AG04449 (cell line): ENCODE data around the gene RIT1.

Source experiments
- CTCF ChIA-PET: fragments of 350-600 bp; formaldehyde crosslinking; extraction: SDS; loops from one replicate; lab custom pipeline; 2021; ENCODE audit warnings: antibody characterized with exemption; lab: Yijun Ruan, JAX
- POLR2A ChIA-PET: fragments of 400-600, 350-600 bp; formaldehyde crosslinking; extraction: SDS; loops from one replicate; lab custom pipeline; 2020; ENCODE audit warnings: antibody characterized with exemption, inconsistent platforms; lab: Yijun Ruan, JAX
- DNase-seq: peaks from one replicate; pipeline ENCODE4 v3.0.0-alpha.2; 2010; ENCODE audit warnings: low read depth, low spot score
- H3K4me3 ChIP-seq: 2 replicates; pipeline ENCODE4 v1.5.1; 2011; ENCODE audit warnings: low read depth, mild to moderate bottlenecking, control low read depth, low read length
- TF ChIP-seq, protein P1 (sequence below): IDR thresholded peaks from one replicate; pipeline ENCODE4 v1.5.1; 2011; ENCODE audit warnings: mild to moderate bottlenecking, moderate library complexity, low read length, control low read depth, inconsistent platforms; ENCODE audit not compliant: insufficient read depth; ENCODE audit errors: missing control alignments

The RIT1 gene

DNA sequence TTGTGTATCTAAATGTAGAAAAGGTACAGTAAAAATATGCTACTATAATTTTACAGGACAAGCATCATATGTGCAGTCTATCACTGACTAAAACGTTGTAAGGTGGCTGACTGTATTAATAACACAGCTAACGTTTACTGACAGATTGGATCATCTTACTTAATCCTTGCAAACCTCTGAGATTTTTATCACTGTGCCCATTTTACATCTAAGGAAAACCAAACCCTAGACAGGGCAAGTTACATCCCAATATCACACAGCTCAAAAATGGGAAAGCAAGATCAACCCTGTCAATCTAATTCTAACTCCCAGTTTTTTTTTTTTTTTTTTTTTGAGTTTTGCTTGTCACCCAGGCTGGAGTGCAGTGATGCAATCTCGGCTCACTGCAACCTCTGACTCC lies 7.5 kb upstream of the RIT1 start:
- no peak for DNase-seq
- no peak overlapping the region for H3K4me3 ChIP-seq
- CTCF ChIA-PET, result interaction anchor here (1.0 to 4.4 kb wide), 3 partner anchors 11 to 71 kb away, joined by 3 to 17 read pairs (median 7); no protein-coding TSS in a partner anchor
- TF ChIP-seq, protein P1, sequence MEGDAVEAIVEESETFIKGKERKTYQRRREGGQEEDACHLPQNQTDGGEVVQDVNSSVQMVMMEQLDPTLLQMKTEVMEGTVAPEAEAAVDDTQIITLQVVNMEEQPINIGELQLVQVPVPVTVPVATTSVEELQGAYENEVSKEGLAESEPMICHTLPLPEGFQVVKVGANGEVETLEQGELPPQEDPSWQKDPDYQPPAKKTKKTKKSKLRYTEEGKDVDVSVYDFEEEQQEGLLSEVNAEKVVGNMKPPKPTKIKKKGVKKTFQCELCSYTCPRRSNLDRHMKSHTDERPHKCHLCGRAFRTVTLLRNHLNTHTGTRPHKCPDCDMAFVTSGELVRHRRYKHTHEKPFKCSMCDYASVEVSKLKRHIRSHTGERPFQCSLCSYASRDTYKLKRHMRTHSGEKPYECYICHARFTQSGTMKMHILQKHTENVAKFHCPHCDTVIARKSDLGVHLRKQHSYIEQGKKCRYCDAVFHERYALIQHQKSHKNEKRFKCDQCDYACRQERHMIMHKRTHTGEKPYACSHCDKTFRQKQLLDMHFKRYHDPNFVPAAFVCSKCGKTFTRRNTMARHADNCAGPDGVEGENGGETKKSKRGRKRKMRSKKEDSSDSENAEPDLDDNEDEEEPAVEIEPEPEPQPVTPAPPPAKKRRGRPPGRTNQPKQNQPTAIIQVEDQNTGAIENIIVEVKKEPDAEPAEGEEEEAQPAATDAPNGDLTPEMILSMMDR, result no peak
- POLR2A ChIA-PET, result interaction anchor here (0.7 to 1.1 kb wide), 2 partner anchors 13 to 22 kb away, joined by 4 to 5 read pairs; no protein-coding TSS in a partner anchor

DNA sequence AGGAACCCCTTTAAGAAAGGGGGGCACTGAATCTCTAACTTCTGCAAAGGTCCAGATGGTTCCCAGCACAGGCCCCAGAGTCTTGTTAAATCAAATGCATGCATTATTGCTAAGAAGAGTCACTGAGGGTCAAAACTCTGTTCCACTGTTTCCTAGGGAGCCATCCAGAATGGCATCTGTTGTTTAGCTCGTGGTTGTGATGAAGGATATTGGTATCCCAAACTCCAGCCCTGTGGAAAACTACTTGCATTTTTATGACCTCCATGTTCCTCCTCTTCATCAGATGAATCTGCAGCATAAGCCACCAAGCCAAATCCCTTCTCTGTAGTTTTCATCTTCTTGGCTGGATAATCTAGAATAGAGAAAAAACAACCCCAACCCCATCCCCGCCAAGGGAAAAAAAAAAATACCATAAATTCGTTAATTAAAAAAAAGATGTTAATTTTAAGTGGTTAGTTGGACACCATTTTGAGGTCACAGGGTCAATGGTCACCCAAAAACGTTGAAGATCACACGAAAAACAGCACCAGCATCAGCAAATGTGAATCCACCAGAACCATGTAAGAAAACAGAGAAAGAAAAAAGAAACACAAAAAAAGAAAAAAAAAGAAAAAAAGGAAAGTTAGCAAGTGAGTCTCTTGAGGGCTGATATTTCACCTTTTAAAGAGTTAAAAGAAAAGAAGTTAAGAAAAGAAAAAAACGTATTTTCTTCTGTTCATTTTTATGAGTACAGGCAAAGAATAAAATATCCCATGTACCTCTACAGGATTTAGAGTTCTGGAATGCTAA lies 3.0 kb upstream of the RIT1 start:
- no peak overlapping the region for H3K4me3 ChIP-seq
- TF ChIP-seq, protein P1, result no peak
- DNase-seq, result no peak
- POLR2A ChIA-PET, result interaction anchor here (0.9 kb wide), 1 partner anchor 19 kb away, joined by 3 read pairs; no protein-coding TSS in a partner anchor
- CTCF ChIA-PET, result interaction anchor here (1.1 to 1.2 kb wide), 2 partner anchors 16 to 74 kb away, joined by 3 to 4 read pairs; no protein-coding TSS in a partner anchor

DNA sequence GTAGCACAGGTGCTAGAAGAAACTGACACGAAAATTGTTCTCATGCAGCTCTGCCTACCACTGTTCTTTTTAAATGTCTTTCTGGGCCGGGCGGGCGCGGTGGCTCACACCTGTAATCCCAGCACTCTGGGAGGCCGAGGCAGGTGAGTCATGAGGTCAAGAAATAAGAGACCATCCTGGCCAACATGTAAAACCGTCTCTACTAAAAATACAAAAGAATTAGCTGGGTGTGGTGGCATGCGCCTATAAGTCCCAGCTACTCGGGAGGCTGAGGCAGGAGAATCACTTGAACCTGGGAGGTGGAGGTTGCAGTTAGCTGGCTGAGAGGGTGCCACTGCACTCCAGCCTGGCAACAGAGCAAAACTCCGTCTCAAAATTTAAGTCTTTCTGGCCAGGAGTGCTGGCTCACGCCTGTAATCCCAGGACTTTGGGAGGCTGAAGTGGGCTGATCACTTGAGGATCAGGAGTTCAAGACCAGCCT lies 947 bp upstream of the RIT1 start:
- CTCF ChIA-PET, result interaction anchor here (1.2 to 1.3 kb wide), 2 partner anchors 52 to 78 kb away, joined by 3 read pairs; no protein-coding TSS in a partner anchor
- TF ChIP-seq, protein P1, result no peak
- no peak for DNase-seq
- POLR2A ChIA-PET, result no interaction called here
- H3K4me3 ChIP-seq, result no peak overlapping the region

DNA sequence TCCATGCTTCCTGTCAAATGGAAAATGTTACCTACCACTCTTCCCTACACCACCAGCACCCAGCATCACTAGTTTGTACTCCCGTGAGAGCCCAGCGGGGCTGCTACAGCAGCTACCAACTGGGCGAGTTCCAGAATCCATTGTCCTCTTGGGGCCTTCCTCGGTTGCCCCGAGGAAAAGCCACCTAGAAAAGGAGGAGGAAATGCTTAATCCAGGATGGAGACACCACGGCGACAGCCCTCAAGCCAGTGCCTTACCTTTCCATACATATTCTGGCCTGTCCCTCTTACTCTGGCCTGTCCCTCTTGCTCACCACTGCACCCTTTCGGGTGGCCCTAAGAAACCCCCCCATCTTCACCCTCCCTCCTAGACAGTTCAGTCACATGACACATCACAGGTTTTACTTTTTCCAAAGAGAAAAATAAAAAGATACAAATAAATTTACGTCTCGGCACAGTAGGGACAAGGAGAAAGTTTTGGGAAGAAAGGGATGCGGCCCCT lies 478 bp downstream of the RIT1 start:
- ChIA-PET POLR2A (interaction anchor here (1.4 to 1.5 kb wide), 2 partner anchors 17 to 54 kb away, joined by 3 to 6 read pairs; partner anchors contain the start of gene GON4L), CTCF (no interaction called here)
- DNase-seq, result no peak
- TF ChIP-seq, protein P1, result no peak
- peak overlapping the region; percentile 90 for H3K4me3 ChIP-seq

DNA sequence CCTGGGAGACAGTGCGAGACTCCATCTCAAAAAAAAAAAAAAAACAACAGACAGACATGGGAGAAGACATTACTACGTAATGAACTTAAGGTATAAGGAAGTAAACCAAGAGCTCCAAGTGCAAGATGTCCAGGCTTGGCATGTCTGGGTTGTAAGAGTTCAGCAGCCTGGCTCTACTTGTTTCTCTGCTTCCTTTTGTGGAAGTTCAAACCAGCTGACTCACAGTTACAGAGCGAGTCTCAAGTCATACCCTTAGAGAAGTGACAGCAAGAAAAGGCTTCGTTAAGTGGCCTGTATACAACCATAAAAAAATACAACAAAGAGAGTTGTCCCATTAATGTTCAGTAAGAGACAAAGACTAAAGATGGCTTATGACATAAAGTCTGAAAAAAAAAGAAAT lies 1.3 kb downstream of the RIT1 start:
- no peak for DNase-seq
- POLR2A ChIA-PET, result interaction anchor here (0.7 to 1.5 kb wide), 3 partner anchors 16 to 95 kb away, joined by 3 to 6 read pairs (median 3); partner anchors contain the start of gene GON4L
- H3K4me3 ChIP-seq, result peak overlapping the region; percentile 90; the same call in 1 of the 2 replicates
- CTCF ChIA-PET, result interaction anchor here (1.4 kb wide), 1 partner anchor 157 kb away, joined by 3 read pairs; no protein-coding TSS in a partner anchor
- TF ChIP-seq, protein P1, result no peak
